ENCODE measurements around the gene RC3H2. TPM values are rescaled to one million over a fixed set of nuclear protein-coding genes. Genes with fewer than 3 reads are reported as not detected.
"Not testable (repeated sequence)": the region's sequence is repeated elsewhere in the genome, so short reads cannot be mapped to it uniquely, and the experiment has no call there.

RC3H2 gene
- total RNA-seq, 1 donor: 58.8 TPM

GRCh38 chr9:122810306-122810946 lies 94.7 kb downstream of the RC3H2 start:
- peak; percentile 55 for TF ChIP-seq CTCF (IDR thresholded peaks at IDR 0.05; ENCODE audit: insufficient read depth, low read length)
- peak; percentile 86 for DNase-seq (ENCODE audit: low read depth)
- no peak overlapping the region for H3K4me3 ChIP-seq (ENCODE audit: low read depth, low read length)

- not testable (repeated sequence) for H3K4me3 ChIP-seq (ENCODE audit: low read depth, low read length); DNase-seq (ENCODE audit: low read depth)
Observed at GRCh38 chr9:122809261-122809660, 95.9 kb downstream of the RC3H2 start.

- no peak for DNase-seq (ENCODE audit: low read depth)
- no peak overlapping the region for H3K4me3 ChIP-seq (ENCODE audit: low read depth, low read length)
- TF ChIP-seq CTCF (IDR thresholded peaks at IDR 0.05; ENCODE audit: insufficient read depth, low read length): no peak
Observed at GRCh38 chr9:122808141-122808540, 97.0 kb downstream of the RC3H2 start.

- no peak overlapping the region for H3K4me3 ChIP-seq (ENCODE audit: low read depth, low read length)
- DNase-seq (ENCODE audit: low read depth): peak; percentile 81
- no peak for TF ChIP-seq CTCF (IDR thresholded peaks at IDR 0.05; ENCODE audit: insufficient read depth, low read length)
Observed at GRCh38 chr9:122807271-122807900, 97.8 kb downstream of the RC3H2 start.

GRCh38 chr9:122806661-122807060 lies 98.5 kb downstream of the RC3H2 start:
- DNase-seq (ENCODE audit: low read depth): no peak
- TF ChIP-seq CTCF (IDR thresholded peaks at IDR 0.05; ENCODE audit: insufficient read depth, low read length): no peak
- no peak overlapping the region for H3K4me3 ChIP-seq (ENCODE audit: low read depth, low read length)

GRCh38 chr9:122800066-122801060 lies 104.8 kb downstream of the RC3H2 start, which contains the start of gene OR1K1:
Gene OR1K1 (plus strand): TSS chr9:122800123. CDS start chr9:122800123, 0 bp downstream.
- no peak within 1 kb of the TSS for H3K4me3 ChIP-seq (ENCODE audit: low read depth, low read length)
- DNase-seq (ENCODE audit: low read depth): no peak
- no peak for TF ChIP-seq CTCF (IDR thresholded peaks at IDR 0.05; ENCODE audit: insufficient read depth, low read length)
